ENCODE results near the gene OR2C1. TPM values are rescaled to one million over a fixed set of nuclear protein-coding genes. Genes with fewer than 3 reads are reported as not detected.
A peak's percentile ranks its signal among the peaks of the same experiment; 100 is the strongest.

Gene OR2C1
- polyA plus RNA-seq, 1 donor (not counting 4 experiments of a cell fraction or from before 2014, with no cell fraction given): 0.14 TPM

DNA sequence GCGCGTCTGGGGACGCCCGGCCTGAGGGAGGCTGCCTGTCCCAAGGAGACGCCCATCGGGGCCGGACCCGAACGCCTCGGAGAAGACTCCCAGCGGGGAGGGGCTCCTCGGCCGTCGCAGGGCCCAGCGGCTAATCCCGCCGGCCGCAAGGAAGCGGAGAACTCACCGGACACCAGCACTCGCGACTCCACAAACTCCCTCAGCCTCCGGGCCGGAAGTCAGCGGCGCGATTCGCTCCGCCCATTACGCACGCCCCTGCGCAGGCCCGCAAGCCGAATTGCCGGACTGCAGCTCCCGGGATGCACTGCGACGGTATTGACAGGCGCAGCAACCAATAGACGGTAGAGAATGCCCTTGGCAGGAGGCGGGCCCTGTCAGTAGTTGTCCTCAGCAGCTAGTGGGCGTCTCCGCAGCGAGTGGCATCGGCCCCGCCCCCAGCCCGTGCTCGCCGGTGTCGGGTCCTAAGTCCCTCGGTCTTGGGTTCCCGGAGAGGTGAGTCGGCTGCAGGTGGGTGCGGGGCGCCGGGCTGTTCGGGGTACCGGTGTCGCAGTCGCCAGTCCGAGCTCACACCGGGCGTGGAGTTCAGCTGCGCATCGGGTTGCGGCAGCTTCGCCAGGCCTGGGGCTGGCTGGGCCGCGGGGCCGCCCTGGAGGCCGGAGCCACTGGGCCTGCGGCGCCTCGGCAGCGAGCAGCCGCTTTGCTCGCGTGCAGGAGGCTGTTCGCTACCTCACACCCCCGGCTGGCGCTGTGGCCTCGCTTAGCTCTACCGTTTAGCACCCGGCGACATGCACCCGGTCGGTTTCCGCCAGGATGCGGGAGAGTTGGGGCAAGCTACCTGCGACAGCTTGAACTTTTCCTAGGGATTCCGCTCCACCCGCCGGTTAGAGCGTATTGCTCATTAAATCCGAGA, 45.3 kb downstream of the OR2C1 start, which contains the start of the genes ZNF174 and ZSCAN32:
ZNF174 (plus strand) TSS at position 437 of the 910 bp plus-strand sequence. CDS start 790 bp downstream, outside the sequence.
ZSCAN32 (minus strand) TSS at position 226 of the 910 bp plus-strand sequence. CDS start 3,447 bp downstream, outside the sequence.
- Histone ChIP-seq H3K79me2 (ENCODE audit: control insufficient read depth, insufficient read depth, low read length) (peaks cover 53% of the 10 kb centered on the region), H3K9me1 (ENCODE audit: control insufficient read depth, extremely low read depth, insufficient read depth, low read length) (no peaks in the 10 kb centered on the region), H4K20me1 (ENCODE audit: control insufficient read depth, extremely low read depth, insufficient read depth, low read length) (no peaks in the 10 kb centered on the region), H3K4me2 (ENCODE audit: control insufficient read depth, extremely low read depth, insufficient read depth, low read depth, low read length) (peak within 1 kb of the TSS; percentile 99), H3K4me3 (ENCODE audit: control insufficient read depth in 2 of 3, extremely low read depth in 1 of 3, insufficient read depth in 2 of 3, low read depth in 1 of 3, low read length in 3 of 3) (peak within 1 kb of the TSS; percentile 91 to 98 (median 94)), H3K4me1 (ENCODE audit: control insufficient read depth, extremely low read depth, insufficient read depth, low read length) (peaks cover 7% of the 10 kb centered on the region), H3K9ac (ENCODE audit: control insufficient read depth, extremely low read depth, insufficient read depth, low read length) (peak within 1 kb of the TSS; percentile 89), H3K27ac (ENCODE audit: control insufficient read depth, insufficient read depth, low read length) (peak within 1 kb of the TSS; percentile 71), H3K27me3 (ENCODE audit: control insufficient read depth, extremely low read depth, insufficient read depth, low read length) (no peaks in the 10 kb centered on the region), H3K9me3 (ENCODE audit: control insufficient read depth, low read depth, low read length) (peaks cover 4% of the 10 kb centered on the region), H2AFZ (ENCODE audit: control insufficient read depth, low read length) (peak within 1 kb of the TSS; percentile 91), H3K36me3 (ENCODE audit: control insufficient read depth in 2 of 2, extremely low read depth in 1 of 2, insufficient read depth in 2 of 2, low read length in 2 of 2) (peaks cover 19 to 23% of the 10 kb centered on the region in 2 experiments)
- DNase-seq (ENCODE audit: low read depth, low spot score): peak; percentile 96
- dilution Hi-C loops (cut with MboI; ENCODE audit: extremely low pct_ligation_motif_present, low sequenced_read_pairs): no loop called here
- peak; percentile 29 for FAIRE-seq
- TF ChIP-seq EZH2 (IDR thresholded peaks at IDR 0.05; ENCODE audit: low read length): no peak
- TF ChIP-seq, protein P1, sequence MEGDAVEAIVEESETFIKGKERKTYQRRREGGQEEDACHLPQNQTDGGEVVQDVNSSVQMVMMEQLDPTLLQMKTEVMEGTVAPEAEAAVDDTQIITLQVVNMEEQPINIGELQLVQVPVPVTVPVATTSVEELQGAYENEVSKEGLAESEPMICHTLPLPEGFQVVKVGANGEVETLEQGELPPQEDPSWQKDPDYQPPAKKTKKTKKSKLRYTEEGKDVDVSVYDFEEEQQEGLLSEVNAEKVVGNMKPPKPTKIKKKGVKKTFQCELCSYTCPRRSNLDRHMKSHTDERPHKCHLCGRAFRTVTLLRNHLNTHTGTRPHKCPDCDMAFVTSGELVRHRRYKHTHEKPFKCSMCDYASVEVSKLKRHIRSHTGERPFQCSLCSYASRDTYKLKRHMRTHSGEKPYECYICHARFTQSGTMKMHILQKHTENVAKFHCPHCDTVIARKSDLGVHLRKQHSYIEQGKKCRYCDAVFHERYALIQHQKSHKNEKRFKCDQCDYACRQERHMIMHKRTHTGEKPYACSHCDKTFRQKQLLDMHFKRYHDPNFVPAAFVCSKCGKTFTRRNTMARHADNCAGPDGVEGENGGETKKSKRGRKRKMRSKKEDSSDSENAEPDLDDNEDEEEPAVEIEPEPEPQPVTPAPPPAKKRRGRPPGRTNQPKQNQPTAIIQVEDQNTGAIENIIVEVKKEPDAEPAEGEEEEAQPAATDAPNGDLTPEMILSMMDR (optimal IDR thresholded peaks at IDR 0.05 in 1 of 3, IDR thresholded peaks at IDR 0.05 in 1 of 3, conservative IDR thresholded peaks at IDR 0.05 in 1 of 3; ENCODE audit: extremely low read depth in 1 of 3, insufficient read depth in 2 of 3, low read length in 3 of 3): peak in 1 of 3 experiments; percentile 4

DNA sequence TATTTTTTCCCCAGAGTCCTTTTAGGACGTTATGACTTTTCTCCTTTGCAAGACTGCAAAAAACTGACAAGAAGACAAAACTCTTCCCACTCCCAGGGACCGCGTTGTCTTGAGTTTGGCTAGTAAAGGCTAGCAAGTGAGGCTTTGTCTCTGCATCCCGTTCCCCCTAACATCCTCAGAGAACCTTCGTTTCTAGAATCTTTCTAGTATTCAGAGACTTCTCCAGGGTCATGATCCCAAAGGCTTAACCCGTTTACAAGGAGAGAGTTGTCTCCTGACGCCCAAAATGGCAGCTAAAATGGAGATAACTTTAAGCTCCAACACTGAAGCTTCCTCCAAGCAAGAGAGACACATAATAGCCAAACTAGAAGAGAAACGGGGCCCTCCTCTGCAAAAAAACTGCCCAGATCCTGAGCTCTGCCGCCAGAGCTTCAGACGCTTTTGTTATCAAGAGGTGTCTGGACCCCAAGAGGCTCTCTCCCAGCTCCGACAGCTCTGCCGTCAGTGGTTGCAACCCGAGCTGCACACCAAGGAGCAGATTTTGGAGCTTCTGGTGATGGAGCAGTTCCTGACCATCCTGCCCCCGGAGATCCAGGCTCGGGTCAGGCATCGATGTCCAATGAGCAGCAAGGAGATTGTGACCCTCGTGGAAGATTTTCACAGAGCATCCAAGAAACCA, 46.2 kb downstream of the OR2C1 start:
- H3K4me3 ChIP-seq (ENCODE audit: control insufficient read depth in 2 of 3, extremely low read depth in 1 of 3, insufficient read depth in 2 of 3, low read depth in 1 of 3, low read length in 3 of 3): peak overlapping the region; percentile 89 to 98 (median 91)
- no peaks in the 10 kb centered on the region for H4K20me1 ChIP-seq (ENCODE audit: control insufficient read depth, extremely low read depth, insufficient read depth, low read length)
- H3K9me1 ChIP-seq (ENCODE audit: control insufficient read depth, extremely low read depth, insufficient read depth, low read length): no peaks in the 10 kb centered on the region
- peaks cover 46% of the 10 kb centered on the region for H3K79me2 ChIP-seq (ENCODE audit: control insufficient read depth, insufficient read depth, low read length)
- DNase-seq (ENCODE audit: low read depth, low spot score) (no peak), FAIRE-seq (no peak)
- dilution Hi-C loops (cut with MboI; ENCODE audit: extremely low pct_ligation_motif_present, low sequenced_read_pairs): no loop called here
- peak overlapping the region; percentile 99 for H3K4me2 ChIP-seq (ENCODE audit: control insufficient read depth, extremely low read depth, insufficient read depth, low read depth, low read length)
- no peaks in the 10 kb centered on the region for H3K27me3 ChIP-seq (ENCODE audit: control insufficient read depth, extremely low read depth, insufficient read depth, low read length)
- H3K36me3 ChIP-seq (ENCODE audit: control insufficient read depth in 2 of 2, extremely low read depth in 1 of 2, insufficient read depth in 2 of 2, low read length in 2 of 2): peaks cover 15 to 18% of the 10 kb centered on the region in 2 experiments
- TF ChIP-seq EZH2 (IDR thresholded peaks at IDR 0.05; ENCODE audit: low read length): no peak
- TF ChIP-seq, protein P1 (optimal IDR thresholded peaks at IDR 0.05 in 1 of 3, IDR thresholded peaks at IDR 0.05 in 1 of 3, conservative IDR thresholded peaks at IDR 0.05 in 1 of 3; ENCODE audit: extremely low read depth in 1 of 3, insufficient read depth in 2 of 3, low read length in 3 of 3): no peak
- peaks cover 5% of the 10 kb centered on the region for H3K9me3 ChIP-seq (ENCODE audit: control insufficient read depth, low read depth, low read length)
- H3K27ac ChIP-seq (ENCODE audit: control insufficient read depth, insufficient read depth, low read length): peak overlapping the region; percentile 59
- peaks cover 7% of the 10 kb centered on the region for H3K4me1 ChIP-seq (ENCODE audit: control insufficient read depth, extremely low read depth, insufficient read depth, low read length)
- H3K9ac ChIP-seq (ENCODE audit: control insufficient read depth, extremely low read depth, insufficient read depth, low read length): peak overlapping the region; percentile 89
- peak overlapping the region; percentile 91 for H2AFZ ChIP-seq (ENCODE audit: control insufficient read depth, low read length)

Other genes with a start within 250 kb of the OR2C1 start
- gene ZNF205, start 243.3 kb upstream of the OR2C1 start, polyA plus RNA-seq: 6.0 to 8.7 TPM (median 8.1 TPM) in 3 replicates
- 0.51 to 1.1 TPM (median 0.62 TPM) in 3 replicates for gene ZNF213, start 220.9 kb upstream of the OR2C1 start, polyA plus RNA-seq
- gene OR1F1, start 167.7 kb upstream of the OR2C1 start, polyA plus RNA-seq: 0.51 to 0.89 TPM (median 0.58 TPM) in 3 replicates
- 3.1 to 4.7 TPM (median 4.3 TPM) in 3 replicates for gene ZNF200, start 120.7 kb upstream of the OR2C1 start, polyA plus RNA-seq
- gene MEFV, start 99.3 kb upstream of the OR2C1 start, polyA plus RNA-seq: 0.03 TPM in 1 of 3 replicates, not detected in the others
- 11.3 to 13.9 TPM (median 13.6 TPM) in 3 replicates for gene ZNF263, start 72.4 kb upstream of the OR2C1 start, polyA plus RNA-seq
- gene TIGD7, start 50.5 kb upstream of the OR2C1 start, polyA plus RNA-seq: 0.60 to 1.6 TPM (median 1.4 TPM) in 3 replicates
- 13.8 to 20.8 TPM (median 19.4 TPM) in 3 replicates for gene ZNF75A, start 50.4 kb upstream of the OR2C1 start, polyA plus RNA-seq
- gene ZSCAN32, start 45.1 kb downstream of the OR2C1 start, polyA plus RNA-seq: 17.2 to 21.7 TPM (median 17.3 TPM) in 3 replicates
- gene ZNF174, start 45.3 kb downstream of the OR2C1 start, polyA plus RNA-seq: 6.0 to 9.2 TPM (median 8.0 TPM) in 3 replicates
- gene ZNF597, start 87.6 kb downstream of the OR2C1 start, polyA plus RNA-seq: 1.4 to 1.7 TPM (median 1.5 TPM) in 3 replicates
- gene NAA60, start 87.8 kb downstream of the OR2C1 start, polyA plus RNA-seq: 19.4 to 30.3 TPM (median 29.0 TPM) in 3 replicates
- gene C16orf90, start 139.6 kb downstream of the OR2C1 start, polyA plus RNA-seq: not detected in 3 replicates
- gene CLUAP1, start 145.1 kb downstream of the OR2C1 start, polyA plus RNA-seq: 10.3 to 27.4 TPM (median 17.9 TPM) in 3 replicates
- gene NLRC3, start 221.5 kb downstream of the OR2C1 start, polyA plus RNA-seq: 0.04 TPM in 1 of 3 replicates, not detected in the others